Keratinocyte (primary cell): ENCODE results near the gene RMND5B.

ENCODE experiments used
- CTCF ChIP-seq, 3 experiments: IDR thresholded peaks in 1 of 3; conservative IDR thresholded peaks in 1 of 3; optimal IDR thresholded peaks in 1 of 3; 2 replicates in 2 of 3; 3 replicates in 1 of 3; pipeline versions ENCODE3 to v1.5.1; 2011; ENCODE audit warnings: low read length in 3 of 3, mild to moderate bottlenecking in 3 of 3, moderate library complexity in 2 of 3, control low read depth in 1 of 3, inconsistent platforms in 1 of 3; ENCODE audit not compliant: insufficient read depth in 2 of 3; ENCODE audit errors: extremely low read depth in 1 of 3
- EZH2 ChIP-seq: IDR thresholded peaks from one replicate; pipeline ENCODE4 v1.6.1; 2012; ENCODE audit warnings: inconsistent platforms, mild to moderate bottlenecking, low read length, moderate library complexity

DNA sequence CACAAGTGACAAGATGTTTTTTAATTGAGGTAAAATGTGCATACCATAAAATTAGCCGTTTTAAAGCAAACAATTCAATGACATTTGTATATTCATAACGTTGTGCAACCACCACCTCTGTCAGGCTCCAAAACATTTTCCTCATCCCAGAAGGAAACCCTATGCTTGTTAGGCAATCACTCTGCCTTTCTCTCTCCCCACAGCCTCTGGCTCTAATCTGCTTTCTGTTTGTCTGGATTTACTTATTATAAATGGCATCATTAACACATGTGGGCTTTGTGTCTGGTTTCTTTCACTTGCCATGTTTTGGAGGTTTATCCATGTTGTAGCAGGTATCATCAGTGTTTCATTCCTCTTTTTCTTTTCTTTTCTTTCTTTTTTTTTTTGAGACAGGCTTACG lies 18.9 kb upstream of the RMND5B start:
- TF ChIP-seq CTCF (optimal IDR thresholded peaks at IDR 0.05 in 1 of 3, IDR thresholded peaks at IDR 0.05 in 1 of 3, conservative IDR thresholded peaks at IDR 0.05 in 1 of 3; ENCODE audit: extremely low read depth in 1 of 3, insufficient read depth in 2 of 3, low read length in 3 of 3) (no peak), EZH2 (no peak)
